Measurements from ENCODE around the gene ARHGDIG.

GRCh38 chr16:254461-254860 is 25.9 kb upstream of the ARHGDIG start:
- TF ChIP-seq POLR2AphosphoS5 (IDR thresholded peaks at IDR 0.05; ENCODE audit: low read depth, low read length), result no peak
- TF ChIP-seq POLR2A (IDR thresholded peaks at IDR 0.05; ENCODE audit: low read depth, low read length), result no peak
- TF ChIP-seq TAF1 (IDR thresholded peaks at IDR 0.05; ENCODE audit: low read depth, low read length), result no peak
- no peak for TF ChIP-seq POU2F2 (IDR thresholded peaks at IDR 0.05; ENCODE audit: low read depth, low read length)
- no peak for TF ChIP-seq PAX5 (IDR thresholded peaks at IDR 0.05; ENCODE audit: insufficient read depth, low read length, severe bottlenecking)
- TF ChIP-seq SPI1 (IDR thresholded peaks at IDR 0.05; ENCODE audit: low read depth, low read length), result no peak
